Urothelium cell line (cell line): Measurements from ENCODE around the gene CCDC107.

ENCODE experiments used
- DNase-seq: peaks from one replicate; pipeline ENCODE4 v3.0.0; 2011; ENCODE audit warnings: low spot score, mixed read lengths
- FAIRE-seq: peaks from 2 replicates; lab custom pipeline; 2011; peaks lifted over from hg19 to GRCh38; lab: Jason Lieb, UNC

The CCDC107 gene

DNA sequence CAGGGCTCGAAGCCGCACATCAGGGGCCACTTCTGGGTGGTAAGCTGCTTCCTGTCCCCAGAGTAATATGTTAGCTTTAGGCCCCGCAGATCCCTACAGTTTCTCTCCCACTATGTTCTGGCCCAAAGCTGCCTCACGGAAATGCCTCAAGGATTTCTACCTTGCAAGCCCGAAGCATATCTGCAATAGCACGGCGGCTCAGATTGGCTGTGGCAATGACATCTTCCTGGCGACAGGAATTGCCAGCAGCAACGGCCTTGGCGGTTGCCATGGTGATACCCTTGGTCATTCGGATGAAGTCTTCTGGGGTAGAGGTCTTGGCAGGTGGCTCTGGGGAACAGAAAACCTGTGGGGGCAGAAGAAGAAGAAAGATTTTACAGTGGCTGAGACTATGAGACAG, 41.9 kb downstream of the CCDC107 start:
- FAIRE-seq (no peak), DNase-seq (no peak)

DNA sequence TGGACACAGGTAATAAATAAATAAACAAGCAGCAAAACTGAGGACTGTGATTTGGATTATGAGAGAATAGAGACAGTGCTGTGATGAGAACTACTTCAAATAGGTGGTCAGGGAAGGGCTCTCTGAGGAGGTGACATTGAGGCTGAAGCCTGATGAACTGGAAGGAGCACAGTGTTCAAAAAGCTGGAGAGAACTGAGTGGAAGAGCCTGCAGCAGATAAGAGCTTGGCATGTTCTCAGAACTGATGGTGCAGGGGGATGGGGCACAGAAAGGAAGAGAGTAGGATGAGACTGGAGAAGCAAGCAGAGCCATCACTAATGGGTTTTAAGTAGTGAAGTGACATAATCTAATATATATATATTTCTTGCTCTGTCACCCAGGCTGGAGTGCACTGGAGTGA, 42.9 kb downstream of the CCDC107 start:
- DNase-seq = no peak
- FAIRE-seq = no peak

DNA sequence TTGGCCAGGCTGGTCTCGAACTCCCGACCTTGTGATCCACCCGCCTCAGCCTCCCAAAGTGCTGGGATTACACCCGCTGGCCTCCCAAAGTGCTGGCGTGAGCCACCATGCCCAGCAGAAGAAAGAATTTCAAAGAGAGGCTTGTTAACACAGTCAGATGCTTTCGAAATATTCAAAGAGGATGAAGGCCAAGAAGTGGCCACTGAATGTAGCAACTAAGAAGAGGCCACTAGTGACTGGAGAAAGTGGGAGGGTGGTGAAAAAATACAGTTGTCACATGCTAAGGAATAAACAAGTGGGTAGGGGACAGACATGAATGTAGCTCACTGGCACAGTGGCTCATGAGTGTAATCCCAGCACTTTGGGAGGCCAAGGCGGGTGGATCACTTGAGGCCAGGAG, 44.6 kb downstream of the CCDC107 start:
- DNase-seq (no peak), FAIRE-seq (no peak)

DNA sequence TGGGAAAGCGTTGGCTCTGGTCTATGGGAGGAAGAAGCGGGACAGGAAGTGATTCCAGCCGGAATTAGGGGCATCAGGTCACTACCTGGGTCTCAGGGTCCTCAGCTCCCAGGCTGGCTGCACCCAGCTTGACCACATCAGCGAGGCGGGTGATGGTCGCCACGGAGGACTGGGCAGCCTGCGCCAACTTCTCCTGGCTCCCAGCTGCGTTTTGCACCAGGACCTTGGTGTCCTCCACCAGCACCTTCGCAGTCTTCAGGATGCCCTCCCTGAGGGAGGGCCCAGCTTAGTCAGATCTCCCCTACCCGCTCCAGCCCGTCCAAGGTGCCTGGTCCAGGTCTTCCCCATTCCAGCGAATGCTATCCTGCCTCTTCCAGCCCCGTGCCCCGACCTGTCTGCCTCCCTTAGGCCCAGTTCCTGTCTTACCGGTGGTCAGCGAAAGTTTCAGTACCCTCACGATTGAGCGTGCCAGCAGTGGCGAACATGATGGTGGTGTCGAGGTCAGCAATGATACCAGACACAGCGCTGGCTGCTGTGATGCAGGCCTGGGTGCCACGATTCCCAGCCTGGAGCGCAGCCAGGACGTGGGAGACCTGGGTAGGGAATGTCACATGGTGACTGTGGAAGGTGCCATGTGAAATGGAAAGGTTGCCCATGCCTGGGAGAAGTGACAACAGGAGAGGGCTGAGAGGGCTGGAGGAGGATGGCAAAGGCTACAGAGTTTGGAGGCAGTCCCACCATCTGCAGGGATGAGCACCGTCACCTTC, 46.0 kb downstream of the CCDC107 start:
- peak; percentile 77 for FAIRE-seq
- no peak for DNase-seq

DNA sequence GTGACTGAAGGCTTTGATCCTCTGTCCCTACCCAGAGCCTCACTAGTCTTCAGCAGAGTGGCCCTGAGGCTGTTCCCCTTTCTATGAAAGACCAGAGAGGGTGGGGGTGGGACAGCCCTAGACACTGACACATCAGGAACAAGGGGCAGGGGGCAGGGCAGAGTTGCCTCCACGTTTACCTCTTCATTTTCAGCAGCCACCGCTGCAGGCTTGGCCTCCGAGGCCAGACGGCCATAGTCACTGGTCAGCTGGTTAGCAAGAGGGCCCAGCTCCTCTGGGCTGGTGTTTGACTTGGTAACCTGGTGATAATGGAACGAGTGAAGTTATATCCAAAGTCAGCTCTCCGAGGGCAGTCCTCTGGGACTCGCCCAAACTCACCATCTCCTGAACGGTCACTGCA, 47.3 kb downstream of the CCDC107 start:
- FAIRE-seq (no peak), DNase-seq (no peak)

DNA sequence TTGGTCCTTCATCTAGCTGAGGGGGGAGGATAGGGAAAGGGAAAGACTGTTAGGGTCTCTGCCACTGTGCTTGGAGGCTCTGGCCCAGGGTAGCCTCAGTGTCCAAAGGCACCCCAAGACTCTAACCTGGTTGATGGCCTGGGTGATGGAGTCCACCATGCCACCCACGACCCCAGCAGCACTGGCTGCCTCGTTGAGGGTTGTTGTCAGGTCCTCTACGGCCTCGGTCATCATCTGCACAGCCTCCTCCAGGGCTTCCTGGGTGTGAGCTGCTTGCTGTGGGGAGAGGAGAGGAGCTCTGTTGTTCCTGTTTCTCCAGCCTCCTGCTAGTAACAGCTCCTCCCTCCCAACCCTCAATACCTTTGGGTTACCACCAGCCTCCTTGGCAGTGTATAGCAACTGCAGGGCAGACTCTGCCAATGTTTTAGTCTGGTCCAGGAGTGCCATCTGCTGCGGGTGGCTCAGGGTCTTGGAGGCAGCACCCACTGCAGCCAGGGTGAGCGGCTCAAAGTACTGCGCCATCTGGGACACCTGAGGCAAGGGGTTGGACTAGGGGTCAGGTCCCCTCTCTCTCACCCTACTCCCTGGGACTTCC, 47.8 kb downstream of the CCDC107 start:
- FAIRE-seq (no peak), DNase-seq (no peak)

DNA sequence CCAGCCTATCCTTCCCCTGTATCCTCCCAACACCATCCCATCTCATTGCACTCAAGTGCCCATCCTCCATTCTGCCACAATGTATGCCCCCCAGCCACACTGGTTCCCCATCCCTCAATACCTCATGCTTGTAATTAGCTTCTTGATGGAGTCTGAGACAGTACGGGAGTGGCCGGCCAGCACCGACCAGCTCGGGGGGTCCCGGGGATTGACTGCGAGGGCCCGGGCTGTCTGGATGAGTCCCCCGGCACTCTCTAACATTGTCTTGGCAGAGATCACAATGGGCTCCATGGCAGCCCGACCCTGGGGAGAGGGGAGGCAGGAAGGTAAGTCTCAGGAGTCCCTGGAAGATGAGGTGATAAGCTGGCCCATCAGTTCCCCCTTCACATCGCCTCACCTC, 48.9 kb downstream of the CCDC107 start:
- FAIRE-seq = no peak

DNA sequence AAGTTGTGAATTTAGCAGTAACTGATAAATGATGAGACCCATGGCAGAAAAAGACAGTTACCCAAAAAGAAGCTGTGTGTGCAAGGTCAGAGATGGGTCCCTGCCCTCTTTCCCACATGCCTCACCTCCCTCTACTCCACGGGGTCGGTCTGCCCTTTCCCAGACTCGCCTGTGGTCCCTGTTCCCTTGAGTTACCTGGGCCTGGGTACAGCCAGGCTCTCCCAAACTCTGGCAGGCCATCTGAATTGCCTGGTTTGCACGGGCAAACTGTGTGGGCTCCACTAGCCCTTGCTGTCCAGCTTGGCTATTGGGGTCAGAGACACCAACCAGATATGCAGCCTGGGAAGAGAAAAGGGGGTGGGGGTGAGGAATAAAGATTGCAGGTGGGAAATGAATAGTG, 50.1 kb downstream of the CCDC107 start:
- FAIRE-seq = no peak

More for the DNA sequence above, 48.9 kb downstream of the CCDC107 start:
- DNase-seq = no peak

DNA sequence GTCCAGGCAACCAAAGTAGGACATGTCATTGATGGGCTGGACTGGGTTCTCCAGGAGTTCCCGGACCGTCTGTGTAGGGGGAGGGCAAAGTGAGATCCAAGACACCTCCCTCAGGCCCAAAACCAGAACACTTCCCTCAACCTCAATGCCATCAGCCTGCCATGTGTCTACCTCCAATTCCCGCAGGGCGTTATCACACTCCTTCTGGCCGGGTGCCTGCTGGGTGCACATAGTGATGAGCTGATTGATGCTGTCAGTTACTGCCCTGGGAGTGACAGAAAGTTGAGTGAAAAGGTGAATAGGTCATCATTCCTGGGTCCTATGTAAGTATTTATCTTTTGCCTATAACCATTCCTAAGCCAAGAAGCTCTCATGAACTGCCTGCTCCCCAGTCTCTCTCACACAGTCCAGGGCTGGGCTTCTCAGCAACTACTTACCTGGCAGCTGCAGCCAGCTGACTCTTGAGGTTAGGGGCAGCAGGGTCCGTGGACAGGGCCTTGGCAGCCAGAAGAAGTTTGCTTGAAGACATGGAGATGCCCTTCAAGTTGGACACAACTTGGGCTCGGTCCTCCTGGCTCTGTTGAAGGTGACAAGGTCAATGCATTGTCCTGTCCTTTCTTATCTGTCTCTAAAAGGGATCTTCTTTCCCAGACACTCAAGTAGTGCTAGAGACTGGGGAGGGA, 52.9 kb downstream of the CCDC107 start:
- FAIRE-seq (no peak), DNase-seq (no peak)

More for the DNA sequence above, 50.1 kb downstream of the CCDC107 start:
- no peak for DNase-seq
